H1 (cell line): ENCODE measurements around the gene RHBDL2. TPM values are rescaled to one million over a fixed set of nuclear protein-coding genes. Genes with fewer than 3 reads are reported as not detected.

Experiments
- ATF2 ChIP-seq: IDR thresholded peaks from 2 replicates; pipeline ENCODE4 v1.6.1; 2012; ENCODE audit warnings: low read length, inconsistent platforms
- BACH1 ChIP-seq: IDR thresholded peaks from 2 replicates; pipeline ENCODE4 v1.6.1; 2012; ENCODE audit warnings: low read length, improper control_type of control experiment
- BCL11A ChIP-seq, 2 experiments: IDR thresholded peaks; one replicate each; pipeline ENCODE4 v1.6.1; 2011; ENCODE audit warnings: low read depth in 2 of 2, low read length in 2 of 2, mild to moderate bottlenecking in 2 of 2
- CHD1 ChIP-seq: IDR thresholded peaks from 2 replicates; pipeline ENCODE4 v1.6.1; 2012; ENCODE audit warnings: low read depth, low read length, improper control_type of control experiment
- EP300 ChIP-seq, 2 experiments: IDR thresholded peaks; 1 replicate in 1 of 2; 2 replicates in 1 of 2; pipeline ENCODE4 v1.6.1; 2011 to 2012; ENCODE audit warnings: low read depth in 2 of 2, low read length in 2 of 2, mild to moderate bottlenecking in 2 of 2, borderline replicate concordance in 1 of 2, inconsistent platforms in 1 of 2, moderate library complexity in 1 of 2
- HDAC6 ChIP-seq: IDR thresholded peaks from one replicate; pipeline ENCODE4 v1.7.1; 2012; ENCODE audit warnings: low read depth, mild to moderate bottlenecking, inconsistent platforms, low read length, moderate library complexity
- JUND ChIP-seq: IDR thresholded peaks from 2 replicates; pipeline ENCODE4 v1.6.1; 2011; ENCODE audit warnings: mild to moderate bottlenecking, improper control_type of control experiment, low read length
- KDM5A ChIP-seq: fragments of 200-600 bp; IDR thresholded peaks from 2 replicates; pipeline ENCODE4 v1.7.1; 2012; ENCODE audit warnings: mild to moderate bottlenecking, low read length, inconsistent platforms, mixed read lengths
- RNF2 ChIP-seq: fragments of 200-900, 300-1000 bp; sonication (generic); IDR thresholded peaks from 2 replicates; pipeline ENCODE4 v1.7.1; 2016; ENCODE audit warnings: borderline replicate concordance, low read depth, mild to moderate bottlenecking, antibody characterized with exemption, low read length; ENCODE audit not compliant: poor library complexity, severe bottlenecking; ENCODE audit errors: missing control alignments
- RXRA ChIP-seq: IDR thresholded peaks from 2 replicates; pipeline ENCODE4 v1.6.1; 2011; ENCODE audit warnings: low read depth, mild to moderate bottlenecking, low read length, moderate library complexity; ENCODE audit not compliant: insufficient read depth
- SIN3A ChIP-seq, 2 experiments: IDR thresholded peaks in 1 of 2; conservative IDR thresholded peaks in 1 of 2; 2 replicates each; pipeline ENCODE4 v1.6.1; 2011 to 2012; ENCODE audit warnings: low read length in 2 of 2, improper control_type of control experiment in 1 of 2, low read depth in 1 of 2, mild to moderate bottlenecking in 1 of 2
- SIRT6 ChIP-seq: IDR thresholded peaks from one replicate; pipeline ENCODE4 v1.7.1; 2012; ENCODE audit warnings: low read length, inconsistent platforms
- TEAD4 ChIP-seq: IDR thresholded peaks from 2 replicates; pipeline ENCODE4 v1.6.1; 2012; ENCODE audit warnings: low read depth, low read length, inconsistent platforms, mixed read lengths
- YY1 ChIP-seq: IDR thresholded peaks from 2 replicates; pipeline ENCODE4 v1.6.1; 2011; ENCODE audit warnings: low read depth, mild to moderate bottlenecking, low read length
- polyA plus RNA-seq, 7 experiments: library from polyadenylated mRNA; depleted of rRNA in 3 of 7; stranded (reverse) in 5 of 7; unstranded in 2 of 7; fragments of >200 nt in 5 of 7; fragments of 200-250 nt in 2 of 7; gene quantifications; 1 replicate in 5 of 7; 2 replicates in 1 of 7; 4 replicates in 1 of 7; pipeline versions ENCODE4 v1.2.1 to v1.2.3, GENCODE V29; 2011 to 2013; ENCODE audit warnings: missing spikeins in 2 of 7, mixed read lengths in 2 of 7
- total RNA-seq: library from RNA; stranded (reverse); fragmentation: NEBNext Ultra II Directional; extraction: Animal tissue kit (Norgen Biotek cat#: 25700); gene quantifications from 2 replicates; pipeline ENCODE4 v1.2.1, GENCODE V29; 2021

The RHBDL2 gene
- total and polyA plus RNA-seq, 2 of the 8 experiments (the other 6 are each of a cell fraction or from before 2014, with no cell fraction given): 0.42 to 0.84 TPM

- no peak for TF ChIP-seq ATF2
- no peak for TF ChIP-seq RNF2
- no peak for TF ChIP-seq CHD1
- TF ChIP-seq BCL11A (IDR thresholded peaks at IDR 0.05; ENCODE audit: low read depth in 2 of 2, low read length in 2 of 2): no peak
- TF ChIP-seq JUND: no peak
- no peak for TF ChIP-seq RXRA
- TF ChIP-seq TEAD4: no peak
- TF ChIP-seq KDM5A: no peak
- no peak for TF ChIP-seq BACH1
- TF ChIP-seq EP300 (IDR thresholded peaks at IDR 0.05; ENCODE audit: borderline replicate concordance in 1 of 2, low read depth in 2 of 2, low read length in 2 of 2): no peak
- peak; percentile 95; a peak in 3 of 4 replicates for TF ChIP-seq SIN3A (conservative IDR thresholded peaks at IDR 0.05 in 1 of 2, IDR thresholded peaks at IDR 0.05 in 1 of 2; ENCODE audit: low read depth in 1 of 2, low read length in 2 of 2)
- TF ChIP-seq SIRT6: no peak
- TF ChIP-seq YY1: no peak
- no peak for TF ChIP-seq HDAC6
These were observed 81.8 kb downstream of the RHBDL2 start, which contains the start of gene RRAGC (continued) for GRCh38 chr1:38859561-38860453.
